ENCODE results near the gene NME4. TPM values are rescaled to one million over a fixed set of nuclear protein-coding genes. Genes with fewer than 3 reads are reported as not detected.

Gene NME4
- total and polyA plus RNA-seq, 4 donors: 65.6 to 128 (median 88.7) TPM

GRCh38 chr16:367333-367903 is 29.6 kb upstream of the NME4 start:
- intact Hi-C loops (cut with DNase I): no loop called here
- Histone ChIP-seq H3K36me3 (ENCODE audit: control insufficient read depth in 1 of 2, insufficient read depth in 2 of 2, low read length in 1 of 2) (peaks cover 0 to 4% of the 10 kb centered on the region in 2 donors), H3K27ac (ENCODE audit: low read depth in 1 of 2, low read length in 2 of 2) (no peak overlapping the region), H3K4me1 (ENCODE audit: control insufficient read depth in 1 of 2, insufficient read depth in 2 of 2, low read length in 2 of 2) (no peaks in the 10 kb centered on the region), H3K27me3 (ENCODE audit: control insufficient read depth in 1 of 2, insufficient read depth in 2 of 2, low read length in 1 of 2) (no peaks in the 10 kb centered on the region), H3K4me3 (ENCODE audit: low read length in 2 of 2) (no peak overlapping the region), H3K9me3 (ENCODE audit: control insufficient read depth, low read length) (no peaks in the 10 kb centered on the region)
- no peak for ATAC-seq (ENCODE audit: low FRiP score)
- DNase-seq: no peak
- 95% methylated on average over 18 of the region's 18 CpGs for WGBS, 2 donors

- Histone ChIP-seq H3K36me3 (ENCODE audit: control insufficient read depth in 1 of 2, insufficient read depth in 2 of 2, low read length in 1 of 2) (peaks cover 0 to 4% of the 10 kb centered on the region in 2 donors), H3K27ac (ENCODE audit: low read depth in 1 of 2, low read length in 2 of 2) (no peak overlapping the region), H3K4me1 (ENCODE audit: control insufficient read depth in 1 of 2, insufficient read depth in 2 of 2, low read length in 2 of 2) (no peaks in the 10 kb centered on the region), H3K4me3 (ENCODE audit: low read length in 2 of 2) (no peak overlapping the region), H3K9me3 (ENCODE audit: control insufficient read depth, low read length) (no peaks in the 10 kb centered on the region), H3K27me3 (ENCODE audit: control insufficient read depth in 1 of 2, insufficient read depth in 2 of 2, low read length in 1 of 2) (no peaks in the 10 kb centered on the region)
- intact Hi-C loops (cut with DNase I): no loop called here
- no peak for DNase-seq
- 94% methylated on average over 29 of the region's 29 CpGs for WGBS, 2 donors
- ATAC-seq (ENCODE audit: low FRiP score): no peak
Observed at GRCh38 chr16:368388-369158, 28.4 kb upstream of the NME4 start.

GRCh38 chr16:369275-369865 is 27.6 kb upstream of the NME4 start:
- Histone ChIP-seq H3K27me3 (ENCODE audit: control insufficient read depth in 1 of 2, insufficient read depth in 2 of 2, low read length in 1 of 2) (no peaks in the 10 kb centered on the region), H3K36me3 (ENCODE audit: control insufficient read depth in 1 of 2, insufficient read depth in 2 of 2, low read length in 1 of 2) (peaks cover 0 to 7% of the 10 kb centered on the region in 2 donors), H3K9me3 (ENCODE audit: control insufficient read depth, low read length) (no peaks in the 10 kb centered on the region), H3K4me1 (ENCODE audit: control insufficient read depth in 1 of 2, insufficient read depth in 2 of 2, low read length in 2 of 2) (no peaks in the 10 kb centered on the region), H3K4me3 (ENCODE audit: low read length in 2 of 2) (no peak overlapping the region), H3K27ac (ENCODE audit: low read depth in 1 of 2, low read length in 2 of 2) (no peak overlapping the region)
- intact Hi-C loops (cut with DNase I): no loop called here
- ATAC-seq (ENCODE audit: low FRiP score): no peak
- 82 to 85% methylated on average over 18 to 20 of the region's 20 CpGs for WGBS, 2 donors
- no peak for DNase-seq

- Histone ChIP-seq H3K4me3 (ENCODE audit: low read length in 2 of 2) (no peak overlapping the region), H3K9me3 (ENCODE audit: control insufficient read depth, low read length) (no peaks in the 10 kb centered on the region), H3K27ac (ENCODE audit: low read depth in 1 of 2, low read length in 2 of 2) (no peak overlapping the region), H3K36me3 (ENCODE audit: control insufficient read depth in 1 of 2, insufficient read depth in 2 of 2, low read length in 1 of 2) (peaks cover 0 to 9% of the 10 kb centered on the region in 2 donors), H3K4me1 (ENCODE audit: control insufficient read depth in 1 of 2, insufficient read depth in 2 of 2, low read length in 2 of 2) (no peaks in the 10 kb centered on the region), H3K27me3 (ENCODE audit: control insufficient read depth in 1 of 2, insufficient read depth in 2 of 2, low read length in 1 of 2) (no peaks in the 10 kb centered on the region)
- intact Hi-C loops (cut with DNase I): no loop called here
- ATAC-seq (ENCODE audit: low FRiP score): peak; percentile 42
- 13 to 15% methylated on average over 38 to 44 of the region's 44 CpGs for WGBS, 2 donors
- DNase-seq: no peak
Observed at GRCh38 chr16:369866-370436, 27.0 kb upstream of the NME4 start.

- no peaks in the 10 kb centered on the region for H3K9me3 ChIP-seq (ENCODE audit: control insufficient read depth, low read length)
- H3K27me3 ChIP-seq (ENCODE audit: control insufficient read depth in 1 of 2, insufficient read depth in 2 of 2, low read length in 1 of 2): no peaks in the 10 kb centered on the region
- no peak within 1 kb of the TSS for H3K4me3 ChIP-seq (ENCODE audit: low read length in 2 of 2)
- intact Hi-C loops (cut with DNase I): no loop called here
- 0 to 1% methylated on average over 24 to 30 of the region's 30 CpGs for WGBS, 2 donors
- H3K4me1 ChIP-seq (ENCODE audit: control insufficient read depth in 1 of 2, insufficient read depth in 2 of 2, low read length in 2 of 2): no peaks in the 10 kb centered on the region
- peaks cover 0 to 9% of the 10 kb centered on the region in 2 donors for H3K36me3 ChIP-seq (ENCODE audit: control insufficient read depth in 1 of 2, insufficient read depth in 2 of 2, low read length in 1 of 2)
- no peak within 1 kb of the TSS for H3K27ac ChIP-seq (ENCODE audit: low read depth in 1 of 2, low read length in 2 of 2)
- ATAC-seq (ENCODE audit: low FRiP score) (peak; percentile 92), DNase-seq (peak; percentile 96 to 98)
Observed at GRCh38 chr16:370443-370842, 26.6 kb upstream of the NME4 start, which contains the start of gene MRPL28. Gene MRPL28 (minus strand): TSS chr16:370538. CDS start chr16:370218, 320 bp downstream.

- DNase-seq: no peak
- Histone ChIP-seq H3K27ac (ENCODE audit: low read depth in 1 of 2, low read length in 2 of 2) (no peak overlapping the region), H3K4me1 (ENCODE audit: control insufficient read depth in 1 of 2, insufficient read depth in 2 of 2, low read length in 2 of 2) (no peaks in the 10 kb centered on the region), H3K4me3 (ENCODE audit: low read length in 2 of 2) (no peak overlapping the region), H3K9me3 (ENCODE audit: control insufficient read depth, low read length) (no peaks in the 10 kb centered on the region), H3K27me3 (ENCODE audit: control insufficient read depth in 1 of 2, insufficient read depth in 2 of 2, low read length in 1 of 2) (no peaks in the 10 kb centered on the region), H3K36me3 (ENCODE audit: control insufficient read depth in 1 of 2, insufficient read depth in 2 of 2, low read length in 1 of 2) (peaks cover 0 to 9% of the 10 kb centered on the region in 2 donors)
- ATAC-seq (ENCODE audit: low FRiP score): no peak
- 42 to 54% methylated on average over 8 to 10 of the region's 10 CpGs for WGBS, 2 donors
- intact Hi-C loops (cut with DNase I): no loop called here
Observed at GRCh38 chr16:370979-371514, 26.0 kb upstream of the NME4 start.

- WGBS, 2 donors: 92% methylated on average over 31 of the region's 31 CpGs
- Histone ChIP-seq H3K36me3 (ENCODE audit: control insufficient read depth in 1 of 2, insufficient read depth in 2 of 2, low read length in 1 of 2) (peaks cover 0 to 7% of the 10 kb centered on the region in 2 donors), H3K9me3 (ENCODE audit: control insufficient read depth, low read length) (no peaks in the 10 kb centered on the region), H3K27ac (ENCODE audit: low read depth in 1 of 2, low read length in 2 of 2) (no peak overlapping the region), H3K4me1 (ENCODE audit: control insufficient read depth in 1 of 2, insufficient read depth in 2 of 2, low read length in 2 of 2) (no peaks in the 10 kb centered on the region), H3K27me3 (ENCODE audit: control insufficient read depth in 1 of 2, insufficient read depth in 2 of 2, low read length in 1 of 2) (no peaks in the 10 kb centered on the region), H3K4me3 (ENCODE audit: low read length in 2 of 2) (no peak overlapping the region)
- intact Hi-C loops (cut with DNase I): no loop called here
- DNase-seq: no peak
- no peak for ATAC-seq (ENCODE audit: low FRiP score)
Observed at GRCh38 chr16:371515-372301, 25.3 kb upstream of the NME4 start.

GRCh38 chr16:372302-372983 is 24.6 kb upstream of the NME4 start:
- 89 to 91% methylated on average over 19 of the region's 19 CpGs for WGBS, 2 donors
- no peaks in the 10 kb centered on the region for H3K27me3 ChIP-seq (ENCODE audit: control insufficient read depth in 1 of 2, insufficient read depth in 2 of 2, low read length in 1 of 2)
- intact Hi-C loops (cut with DNase I): no loop called here
- H3K9me3 ChIP-seq (ENCODE audit: control insufficient read depth, low read length): no peaks in the 10 kb centered on the region
- H3K27ac ChIP-seq (ENCODE audit: low read depth in 1 of 2, low read length in 2 of 2): no peak overlapping the region
- no peak overlapping the region for H3K4me3 ChIP-seq (ENCODE audit: low read length in 2 of 2)
- H3K36me3 ChIP-seq (ENCODE audit: control insufficient read depth in 1 of 2, insufficient read depth in 2 of 2, low read length in 1 of 2): peaks cover 0 to 7% of the 10 kb centered on the region in 2 donors
- DNase-seq (no peak), ATAC-seq (ENCODE audit: low FRiP score) (no peak)
- no peaks in the 10 kb centered on the region for H3K4me1 ChIP-seq (ENCODE audit: control insufficient read depth in 1 of 2, insufficient read depth in 2 of 2, low read length in 2 of 2)

Data from aorta (tissue), 5 donors.